Mesothelial cell of epicardium (in vitro differentiated cells): ENCODE measurements around the gene GADD45A. TPM values are rescaled to one million over a fixed set of nuclear protein-coding genes. Genes with fewer than 3 reads are reported as not detected.

ENCODE experiments used
- DNase-seq, 2 experiments: peaks; one replicate each; pipeline ENCODE4 v3.0.0; 2021; ENCODE audit warnings: low spot score in 2 of 2; ENCODE audit not compliant: unreplicated experiment in 2 of 2
- H3K27ac Mint-ChIP-seq: 2 replicates; pipeline ENCODE4 v1.8.0; 2021; ENCODE audit warnings: mixed read lengths
- H3K27me3 Mint-ChIP-seq: 2 replicates; pipeline ENCODE4 v1.8.0; 2021; ENCODE audit warnings: low read depth, mixed read lengths
- H3K36me3 Mint-ChIP-seq: 2 replicates; pipeline ENCODE4 v1.8.0; 2021; ENCODE audit warnings: mixed read lengths
- H3K4me1 Mint-ChIP-seq: 2 replicates; pipeline ENCODE4 v1.8.0; 2021; ENCODE audit warnings: mixed read lengths
- H3K4me3 Mint-ChIP-seq: 2 replicates; pipeline ENCODE4 v1.8.0; 2021; ENCODE audit warnings: mild to moderate bottlenecking, moderate library complexity, mixed read lengths
- H3K9me3 Mint-ChIP-seq: 2 replicates; pipeline ENCODE4 v1.8.0; 2021; ENCODE audit warnings: mixed read lengths
- CTCF ChIP-seq: fragments of 200-600 bp; sonication (generic); IDR thresholded peaks from one replicate; pipeline ENCODE4 v1.5.0; 2021; ENCODE audit warnings: antibody characterized with exemption; ENCODE audit not compliant: unreplicated experiment
- total RNA-seq: library from RNA; stranded (reverse); gene quantifications from 3 replicates; pipeline ENCODE4 v1.2.1, GENCODE V29; 2021

GADD45A gene
- total RNA-seq, 1 donor from 2014 or later = 80.2 TPM

- H3K36me3 Mint-ChIP-seq = peaks cover 5% of the 10 kb centered on the region
- H3K27me3 Mint-ChIP-seq = no peaks in the 10 kb centered on the region
- no peak for TF ChIP-seq CTCF
- peaks cover 29% of the 10 kb centered on the region for H3K4me1 Mint-ChIP-seq
- H3K4me3 Mint-ChIP-seq = no peak overlapping the region
- peak overlapping the region; percentile 70 for H3K27ac Mint-ChIP-seq
- no peaks in the 10 kb centered on the region for H3K9me3 Mint-ChIP-seq
- no peak for DNase-seq
Observed at GRCh38 chr1:67700692-67701410, 15.8 kb downstream of the GADD45A start.

GRCh38 chr1:67701876-67702275 is 16.9 kb downstream of the GADD45A start:
- no peaks in the 10 kb centered on the region for H3K27me3 Mint-ChIP-seq
- H3K9me3 Mint-ChIP-seq = no peaks in the 10 kb centered on the region
- peaks cover 5% of the 10 kb centered on the region for H3K36me3 Mint-ChIP-seq
- no peak overlapping the region for H3K27ac Mint-ChIP-seq
- peaks cover 39% of the 10 kb centered on the region for H3K4me1 Mint-ChIP-seq
- no peak overlapping the region for H3K4me3 Mint-ChIP-seq
- no peak for TF ChIP-seq CTCF
- DNase-seq = no peak

- no peak for TF ChIP-seq CTCF
- H3K4me1 Mint-ChIP-seq = peaks cover 43% of the 10 kb centered on the region
- no peaks in the 10 kb centered on the region for H3K27me3 Mint-ChIP-seq
- peaks cover 7% of the 10 kb centered on the region for H3K36me3 Mint-ChIP-seq
- H3K9me3 Mint-ChIP-seq = no peaks in the 10 kb centered on the region
- DNase-seq = no peak
- H3K4me3 Mint-ChIP-seq = no peak overlapping the region
- H3K27ac Mint-ChIP-seq = no peak overlapping the region
Observed at GRCh38 chr1:67704351-67704750, 19.4 kb downstream of the GADD45A start.

- TF ChIP-seq CTCF = no peak
- Mint-ChIP-seq H3K36me3 (peaks cover 7% of the 10 kb centered on the region), H3K4me3 (no peak overlapping the region), H3K27ac (peak overlapping the region; percentile 96), H3K27me3 (no peaks in the 10 kb centered on the region), H3K9me3 (no peaks in the 10 kb centered on the region), H3K4me1 (peaks cover 33% of the 10 kb centered on the region)
- DNase-seq = peak in 1 of 2 experiments; percentile 59
Observed at GRCh38 chr1:67705735-67706453, 20.9 kb downstream of the GADD45A start.

- no peak overlapping the region for H3K4me3 Mint-ChIP-seq
- peaks cover 7% of the 10 kb centered on the region for H3K36me3 Mint-ChIP-seq
- H3K27ac Mint-ChIP-seq = no peak overlapping the region
- H3K9me3 Mint-ChIP-seq = no peaks in the 10 kb centered on the region
- no peak for TF ChIP-seq CTCF
- peaks cover 41% of the 10 kb centered on the region for H3K4me1 Mint-ChIP-seq
- no peaks in the 10 kb centered on the region for H3K27me3 Mint-ChIP-seq
- DNase-seq = no peak
Observed at GRCh38 chr1:67708606-67709005, 23.6 kb downstream of the GADD45A start.
